Liver (tissue), 3 donors: ENCODE measurements around the gene SYT14.

Experiments
- CTCF ChIP-seq: fragments of 150-350 bp; IDR thresholded peaks from 2 replicates; pipeline ENCODE4 v1.5.1; 2017; ENCODE audit warnings: improper control_type of control experiment, low read depth, low read length; ENCODE audit not compliant: missing input control
- EGR1 ChIP-seq, 2 donors: IDR thresholded peaks; 2 replicates each; pipeline ENCODE4 v1.6.1; 2016 to 2018; ENCODE audit warnings: antibody characterized with exemption in 2 of 2, low read depth in 2 of 2
- GABPA ChIP-seq, 2 donors: IDR thresholded peaks in 1 of 2; conservative IDR thresholded peaks in 1 of 2; 2 replicates each; pipeline ENCODE4 v1.6.1; 2016; ENCODE audit warnings: antibody characterized with exemption in 2 of 2, mild to moderate bottlenecking in 1 of 2, moderate library complexity in 1 of 2
- HNF4G ChIP-seq: IDR thresholded peaks from 2 replicates; pipeline ENCODE4 v1.6.1; 2016; ENCODE audit warnings: antibody characterized with exemption
- JUND ChIP-seq, 2 donors: IDR thresholded peaks; 2 replicates each; pipeline ENCODE4 v1.6.1; 2016; ENCODE audit warnings: antibody characterized with exemption in 2 of 2
- MAX ChIP-seq: IDR thresholded peaks from 2 replicates; pipeline ENCODE4 v1.6.1; 2016; ENCODE audit warnings: antibody characterized with exemption
- RAD21 ChIP-seq, 2 donors: IDR thresholded peaks; 2 replicates each; pipeline ENCODE4 v1.6.1; 2016; ENCODE audit warnings: antibody characterized with exemption in 2 of 2, mild to moderate bottlenecking in 2 of 2
- REST ChIP-seq: IDR thresholded peaks from 2 replicates; pipeline ENCODE4 v1.6.1; 2016; ENCODE audit warnings: antibody characterized with exemption, mild to moderate bottlenecking
- RXRA ChIP-seq, 2 donors: IDR thresholded peaks; 2 replicates each; pipeline ENCODE4 v1.6.1; 2017 to 2018; ENCODE audit warnings: antibody characterized with exemption in 2 of 2, mild to moderate bottlenecking in 1 of 2
- TAF1 ChIP-seq: conservative IDR thresholded peaks from 2 replicates; pipeline ENCODE4 v1.6.1; 2016; ENCODE audit warnings: antibody characterized with exemption, mild to moderate bottlenecking
- YY1 ChIP-seq: IDR thresholded peaks from 2 replicates; pipeline ENCODE4 v1.6.1; 2016; ENCODE audit warnings: antibody characterized with exemption, mild to moderate bottlenecking
- ZBTB33 ChIP-seq: IDR thresholded peaks from 2 replicates; pipeline ENCODE4 v1.6.1; 2016; ENCODE audit warnings: antibody characterized with exemption
- donor health status: healthy.
- donor health status: healthy.

- TF ChIP-seq MAX (no peak), HNF4G (no peak), TAF1 (no peak), CTCF (no peak), RAD21 (IDR thresholded peaks at IDR 0.05) (no peak), EGR1 (IDR thresholded peaks at IDR 0.05; ENCODE audit: low read depth in 2 of 2) (no peak), ZBTB33 (no peak), GABPA (IDR thresholded peaks at IDR 0.05 in 1 of 2, conservative IDR thresholded peaks at IDR 0.05 in 1 of 2) (no peak), REST (no peak), YY1 (no peak), JUND (IDR thresholded peaks at IDR 0.05) (no peak), RXRA (IDR thresholded peaks at IDR 0.05) (no peak)
Observed at GRCh38 chr1:210061992-210062391, 124.0 kb downstream of the SYT14 start.
